Astrocyte (in vitro differentiated cells and primary cell): ENCODE measurements around the gene SLC4A5.

ENCODE experiments used
- CTCF ChIP-seq: IDR thresholded peaks from 2 replicates; pipeline ENCODE4 v1.5.1; 2011; ENCODE audit warnings: low read depth, mild to moderate bottlenecking, inconsistent platforms, low read length, moderate library complexity; ENCODE audit not compliant: insufficient read depth
- EZH2 ChIP-seq: IDR thresholded peaks from 2 replicates; pipeline ENCODE4 v1.6.1; 2012; ENCODE audit warnings: mild to moderate bottlenecking, low read length, inconsistent platforms; ENCODE audit not compliant: insufficient read depth

- TF ChIP-seq CTCF (no peak), EZH2 (no peak)
These were observed 42.7 kb downstream of the SLC4A5 start for GRCh38 chr2:74300506-74300905.
